Measurements from ENCODE around the gene TAF1C.
"Not testable (repeated sequence)": the region's sequence is repeated elsewhere in the genome, so short reads cannot be mapped to it uniquely, and the experiment has no call there.

The TAF1C gene
- total RNA-seq: 57.5 to 77.6 reads per million in 2 donors

- DNase-seq: peak; percentile 75
Measured at GRCh38 chr16:84186685-84187437, at the start of gene TAF1C. TAF1C (minus strand) TSS chr16:84187057; CDS start chr16:84184988, 2,069 bp downstream.

- DNase-seq: no peak
Measured at GRCh38 chr16:84234321-84235241, 47.7 kb upstream of the TAF1C start.

- no peak for DNase-seq
Measured at GRCh38 chr16:84233748-84234147, 46.9 kb upstream of the TAF1C start.

GRCh38 chr16:84232969-84233368 lies 46.1 kb upstream of the TAF1C start:
- DNase-seq: no peak

- no peak for DNase-seq
Measured at GRCh38 chr16:84232060-84232459, 45.2 kb upstream of the TAF1C start.

GRCh38 chr16:84229471-84229870 lies 42.6 kb upstream of the TAF1C start:
- no peak for DNase-seq

GRCh38 chr16:84228256-84228838 lies 41.5 kb upstream of the TAF1C start:
- no peak for DNase-seq

- DNase-seq: no peak
Measured at GRCh38 chr16:84227548-84227947, 40.7 kb upstream of the TAF1C start.

GRCh38 chr16:84226026-84226425 lies 39.2 kb upstream of the TAF1C start:
- DNase-seq: no peak

- DNase-seq: no peak
Measured at GRCh38 chr16:84225571-84225970, 38.7 kb upstream of the TAF1C start.

- no peak for DNase-seq
Measured at GRCh38 chr16:84225126-84225525, 38.3 kb upstream of the TAF1C start.

GRCh38 chr16:84224554-84224953 lies 37.7 kb upstream of the TAF1C start:
- DNase-seq: no peak

- DNase-seq: no peak
Measured at GRCh38 chr16:84223456-84223855, 36.6 kb upstream of the TAF1C start.

GRCh38 chr16:84220851-84221250 lies 34.0 kb upstream of the TAF1C start:
- DNase-seq: no peak

GRCh38 chr16:84218956-84219355 lies 32.1 kb upstream of the TAF1C start:
- DNase-seq: no peak

- DNase-seq: no peak
Measured at GRCh38 chr16:84218176-84218823, 31.4 kb upstream of the TAF1C start.

GRCh38 chr16:84216144-84216543 lies 29.3 kb upstream of the TAF1C start:
- DNase-seq: not testable (repeated sequence)

GRCh38 chr16:84215531-84215930 lies 28.7 kb upstream of the TAF1C start:
- no peak for DNase-seq

- no peak for DNase-seq
Measured at GRCh38 chr16:84214451-84215066, 27.7 kb upstream of the TAF1C start.

GRCh38 chr16:84212631-84213030 lies 25.8 kb upstream of the TAF1C start:
- no peak for DNase-seq

GRCh38 chr16:84212154-84212553 lies 25.3 kb upstream of the TAF1C start:
- no peak for DNase-seq

GRCh38 chr16:84209989-84210388 lies 23.1 kb upstream of the TAF1C start:
- no peak for DNase-seq
